OCI-LY7 (cell line): ENCODE measurements around the gene DNAL4. TPM values are rescaled to one million over a fixed set of nuclear protein-coding genes. Genes with fewer than 3 reads are reported as not detected.

ENCODE experiments used
- BruUV-seq: library from RNA; stranded (reverse); fragments of 400-500 nt; replicated peaks from 2 replicates; lab custom pipeline; 2021; lab: Mats Ljungman, UMichigan
- CTCF ChIA-PET: fragments of 300-600 bp; sonication (Branson Sonifier 250); formaldehyde crosslinking; loops from one replicate; lab custom pipeline; 2022; ENCODE audit warnings: antibody characterized with exemption; ENCODE audit not compliant: unreplicated experiment; lab: Charles Lee
- POLR2A ChIA-PET: fragments of 300-600 bp; sonication (Branson Sonifier 250); formaldehyde crosslinking; loops from one replicate; lab custom pipeline; 2022; ENCODE audit warnings: antibody characterized with exemption; lab: Charles Lee
- DNase-seq: peaks from one replicate; pipeline ENCODE4 v3.0.0-alpha.2; 2015; ENCODE audit warnings: low spot score
- H2AFZ ChIP-seq: fragments of 200-600 bp; sonication (generic), shearing (Covaris generic); 2 replicates; pipeline ENCODE4 v1.6.1; 2014; ENCODE audit warnings: mild to moderate bottlenecking, antibody characterized with exemption, low read length, moderate library complexity
- H3K27ac ChIP-seq: fragments of 200-600 bp; sonication (generic); 2 replicates; pipeline ENCODE4 v1.5.1; 2014; ENCODE audit warnings: mixed run types, low read depth, mild to moderate bottlenecking, moderate library complexity, low read length, inconsistent platforms; ENCODE audit not compliant: poor library complexity, severe bottlenecking
- H3K36me3 ChIP-seq: fragments of 200-600 bp; sonication (generic); 2 replicates; pipeline ENCODE4 v1.6.1; 2014; ENCODE audit warnings: mild to moderate bottlenecking, antibody characterized with exemption, low read length, moderate library complexity, mixed read lengths; ENCODE audit not compliant: insufficient read depth
- H3K4me1 ChIP-seq: fragments of 200-600 bp; sonication (generic); 2 replicates; pipeline ENCODE4 v1.5.1; 2014; ENCODE audit warnings: mild to moderate bottlenecking, low read length; ENCODE audit not compliant: insufficient read depth, poor library complexity, severe bottlenecking
- H3K4me2 ChIP-seq: fragments of 200-600 bp; sonication (generic); 2 replicates; pipeline ENCODE4 v1.6.1; 2014; ENCODE audit warnings: mild to moderate bottlenecking, low read length
- H3K4me3 ChIP-seq: fragments of 200-600 bp; sonication (generic); 2 replicates; pipeline ENCODE4 v1.5.1; 2014; ENCODE audit warnings: mild to moderate bottlenecking, low read depth, low read length; ENCODE audit not compliant: poor library complexity, severe bottlenecking
- H3K79me2 ChIP-seq: fragments of 200-600 bp; sonication (generic); 2 replicates; pipeline ENCODE4 v1.6.1; 2016; ENCODE audit warnings: low read depth, mild to moderate bottlenecking, low read length, moderate library complexity, mixed read lengths; ENCODE audit not compliant: insufficient read depth
- H3K9me2 ChIP-seq: fragments of 200-600 bp; sonication (generic); 2 replicates; pipeline ENCODE4 v1.6.1; 2016; ENCODE audit warnings: mild to moderate bottlenecking, low read length, mixed read lengths; ENCODE audit not compliant: insufficient read depth
- H3K9me3 ChIP-seq: fragments of 200-600 bp; sonication (generic); 2 replicates; pipeline ENCODE4 v1.6.1; 2014; ENCODE audit warnings: mild to moderate bottlenecking, mixed run types, low read length, mixed read lengths
- H4K20me1 ChIP-seq: fragments of 200-600 bp; sonication (generic); 2 replicates; pipeline ENCODE4 v1.6.1; 2014; ENCODE audit warnings: mild to moderate bottlenecking, antibody characterized with exemption, low read length, moderate library complexity, mixed read lengths; ENCODE audit not compliant: insufficient read depth
- EZH2phosphoT487 ChIP-seq: fragments of 200-600 bp; sonication (generic); IDR thresholded peaks from 2 replicates; pipeline ENCODE4 v1.6.1; 2018; ENCODE audit warnings: low read depth, borderline replicate concordance, mild to moderate bottlenecking, mixed run types, antibody characterized with exemption, low read length, moderate library complexity, mixed read lengths
- intact Hi-C: fragments of 100-400 bp; cut with micrococcal nuclease; formaldehyde crosslinking; loops from one replicate; pipeline ENCODE4 v1.10.0; 2022; ENCODE audit not compliant: unreplicated experiment
- total RNA-seq, 2 experiments: library from RNA; depleted of rRNA in 1 of 2; stranded (reverse); fragments of >200 nt in 1 of 2; shearing (Covaris generic) in 1 of 2; gene quantifications; 2 replicates each; pipeline ENCODE4 v1.2.3, GENCODE V29; 2014 to 2022
- TF ChIP-seq, protein P1 (sequence below): fragments of 200-600 bp; sonication (generic); conservative IDR thresholded peaks from 2 replicates; pipeline ENCODE4 v1.5.1; 2014; ENCODE audit warnings: mild to moderate bottlenecking, antibody characterized with exemption, low read length, moderate library complexity, mixed read lengths

DNAL4 gene
- total RNA-seq, 2 experiments from 2014 or later = 6.6 to 7.1 TPM

DNA sequence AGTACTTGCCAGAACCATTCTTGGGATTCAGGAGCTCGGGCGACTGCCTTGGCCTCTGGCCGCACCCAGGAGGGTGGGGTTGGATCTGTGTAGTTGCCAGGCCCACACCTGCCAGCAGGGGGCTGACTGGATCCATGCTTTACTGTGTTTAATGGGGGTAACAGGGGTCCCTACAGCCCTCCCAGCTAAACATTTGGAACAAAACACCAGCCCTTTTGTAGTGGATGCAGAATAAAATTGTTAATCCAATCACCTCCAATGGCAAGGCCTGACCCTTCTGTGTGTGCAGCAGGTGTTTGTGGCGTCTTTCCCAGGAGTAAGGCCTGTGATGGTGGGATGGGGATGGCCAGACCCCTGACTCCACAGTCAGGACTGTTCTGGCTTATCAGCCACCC, 60.6 kb downstream of the DNAL4 start:
- H3K4me2 ChIP-seq = no peak overlapping the region
- no peaks in the 10 kb centered on the region for H4K20me1 ChIP-seq
- H2AFZ ChIP-seq = no peak overlapping the region
- no peak overlapping the region for H3K4me3 ChIP-seq
- no peaks in the 10 kb centered on the region for H3K79me2 ChIP-seq
- ChIA-PET POLR2A (no interaction called here), CTCF (no interaction called here)
- H3K36me3 ChIP-seq = peaks cover 83% of the 10 kb centered on the region
- H3K27ac ChIP-seq = no peak overlapping the region
- peak; percentile 56 for DNase-seq
- intact Hi-C loops = no loop called here
- no peaks in the 10 kb centered on the region for H3K9me2 ChIP-seq
- no peak for TF ChIP-seq EZH2phosphoT487
- TF ChIP-seq, protein P1, sequence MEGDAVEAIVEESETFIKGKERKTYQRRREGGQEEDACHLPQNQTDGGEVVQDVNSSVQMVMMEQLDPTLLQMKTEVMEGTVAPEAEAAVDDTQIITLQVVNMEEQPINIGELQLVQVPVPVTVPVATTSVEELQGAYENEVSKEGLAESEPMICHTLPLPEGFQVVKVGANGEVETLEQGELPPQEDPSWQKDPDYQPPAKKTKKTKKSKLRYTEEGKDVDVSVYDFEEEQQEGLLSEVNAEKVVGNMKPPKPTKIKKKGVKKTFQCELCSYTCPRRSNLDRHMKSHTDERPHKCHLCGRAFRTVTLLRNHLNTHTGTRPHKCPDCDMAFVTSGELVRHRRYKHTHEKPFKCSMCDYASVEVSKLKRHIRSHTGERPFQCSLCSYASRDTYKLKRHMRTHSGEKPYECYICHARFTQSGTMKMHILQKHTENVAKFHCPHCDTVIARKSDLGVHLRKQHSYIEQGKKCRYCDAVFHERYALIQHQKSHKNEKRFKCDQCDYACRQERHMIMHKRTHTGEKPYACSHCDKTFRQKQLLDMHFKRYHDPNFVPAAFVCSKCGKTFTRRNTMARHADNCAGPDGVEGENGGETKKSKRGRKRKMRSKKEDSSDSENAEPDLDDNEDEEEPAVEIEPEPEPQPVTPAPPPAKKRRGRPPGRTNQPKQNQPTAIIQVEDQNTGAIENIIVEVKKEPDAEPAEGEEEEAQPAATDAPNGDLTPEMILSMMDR = peak; percentile 90
- H3K4me1 ChIP-seq = no peaks in the 10 kb centered on the region
- no TSS peak for BruUV-seq
- H3K9me3 ChIP-seq = no peaks in the 10 kb centered on the region

DNA sequence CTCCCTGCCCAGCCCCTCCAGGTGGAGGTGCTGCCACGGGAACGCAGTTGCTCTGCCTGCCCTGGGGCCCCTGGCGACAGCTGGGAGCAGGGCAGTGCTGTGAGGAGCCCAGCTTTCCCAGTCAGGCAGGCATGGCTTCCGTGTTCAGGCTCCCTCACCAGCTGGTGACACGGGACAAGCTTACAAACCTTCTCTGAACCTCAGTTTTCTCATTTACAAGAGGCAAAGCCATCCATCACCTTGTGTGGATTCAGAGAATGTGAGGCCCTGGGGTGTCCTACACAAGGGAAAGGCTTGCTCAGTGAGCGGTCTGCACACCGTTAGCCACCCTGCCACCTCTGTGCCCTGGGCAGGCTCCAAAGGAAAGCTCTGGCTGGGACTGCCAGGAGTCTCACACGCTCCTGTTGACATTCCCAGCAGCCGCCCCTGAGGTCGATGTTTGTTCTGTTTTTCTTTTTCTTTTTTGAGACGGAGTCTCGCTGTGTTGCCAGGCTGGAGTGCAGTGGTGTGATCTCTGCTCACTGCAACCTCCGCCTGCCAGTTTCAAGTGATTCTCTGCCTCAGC, 61.6 kb downstream of the DNAL4 start:
- ChIA-PET POLR2A (no interaction called here), CTCF (interaction anchor here (0.6 kb wide), 1 partner anchor 36 kb away, joined by 3 read pairs; no protein-coding TSS in a partner anchor)
- no TSS peak for BruUV-seq
- Histone ChIP-seq H3K4me3 (no peak overlapping the region), H3K36me3 (peaks cover 84% of the 10 kb centered on the region), H4K20me1 (no peaks in the 10 kb centered on the region), H3K27ac (no peak overlapping the region), H3K9me2 (no peaks in the 10 kb centered on the region), H2AFZ (no peak overlapping the region), H3K4me2 (no peak overlapping the region), H3K4me1 (no peaks in the 10 kb centered on the region), H3K79me2 (no peaks in the 10 kb centered on the region), H3K9me3 (no peaks in the 10 kb centered on the region)
- intact Hi-C loops = no loop called here
- TF ChIP-seq, protein P1 = no peak
- no peak for TF ChIP-seq EZH2phosphoT487
- no peak for DNase-seq

DNA sequence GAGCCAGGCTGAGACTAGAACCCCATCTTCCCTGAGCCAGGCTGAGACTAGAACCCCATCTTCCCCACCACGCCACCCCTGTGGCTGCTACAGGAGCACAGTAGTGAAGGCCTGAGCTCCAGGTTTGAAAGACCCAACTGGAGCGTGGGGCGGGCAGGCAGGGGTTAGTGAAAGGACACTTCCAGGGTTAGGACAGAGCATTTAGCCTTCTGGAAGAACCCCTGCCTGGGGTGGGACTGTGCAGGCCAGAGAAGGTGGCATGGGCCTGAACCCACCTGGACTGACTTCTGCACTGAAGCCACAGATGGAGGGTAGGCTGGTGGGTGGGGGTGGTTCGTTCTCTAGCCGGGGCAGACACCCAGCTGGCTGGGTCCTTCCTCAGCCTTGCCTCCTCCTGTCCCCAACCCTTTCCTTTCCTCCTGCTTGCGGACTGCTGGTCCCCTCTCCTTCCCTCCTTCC, 62.2 kb downstream of the DNAL4 start:
- Histone ChIP-seq H4K20me1 (no peaks in the 10 kb centered on the region), H3K4me2 (no peak overlapping the region), H3K27ac (no peak overlapping the region), H3K4me1 (no peaks in the 10 kb centered on the region), H3K9me3 (no peaks in the 10 kb centered on the region), H3K79me2 (no peaks in the 10 kb centered on the region), H3K9me2 (no peaks in the 10 kb centered on the region), H3K4me3 (no peak overlapping the region), H2AFZ (no peak overlapping the region), H3K36me3 (peaks cover 84% of the 10 kb centered on the region)
- DNase-seq = no peak
- BruUV-seq = no TSS peak
- ChIA-PET POLR2A (no interaction called here), CTCF (no interaction called here)
- TF ChIP-seq EZH2phosphoT487 = no peak
- TF ChIP-seq, protein P1 = no peak
- intact Hi-C loops = no loop called here
